HT1080 (cell line): ENCODE measurements around the gene ATAD3A. TPM values are rescaled to one million over a fixed set of nuclear protein-coding genes. Genes with fewer than 3 reads are reported as not detected.

Experiments
- DNase-seq: peaks from one replicate; pipeline ENCODE4 v3.0.0-alpha.2; 2015; ENCODE audit warnings: low read depth
- total RNA-seq: library from RNA; depleted of rRNA; stranded (reverse); fragments of >200 nt; shearing (Covaris generic); gene quantifications from 2 replicates; pipeline ENCODE4 v1.2.3, GENCODE V29; 2014; rRNA removed

The ATAD3A gene
- total RNA-seq, 1 experiment from 2014 or later: 93.9 TPM

DNA sequence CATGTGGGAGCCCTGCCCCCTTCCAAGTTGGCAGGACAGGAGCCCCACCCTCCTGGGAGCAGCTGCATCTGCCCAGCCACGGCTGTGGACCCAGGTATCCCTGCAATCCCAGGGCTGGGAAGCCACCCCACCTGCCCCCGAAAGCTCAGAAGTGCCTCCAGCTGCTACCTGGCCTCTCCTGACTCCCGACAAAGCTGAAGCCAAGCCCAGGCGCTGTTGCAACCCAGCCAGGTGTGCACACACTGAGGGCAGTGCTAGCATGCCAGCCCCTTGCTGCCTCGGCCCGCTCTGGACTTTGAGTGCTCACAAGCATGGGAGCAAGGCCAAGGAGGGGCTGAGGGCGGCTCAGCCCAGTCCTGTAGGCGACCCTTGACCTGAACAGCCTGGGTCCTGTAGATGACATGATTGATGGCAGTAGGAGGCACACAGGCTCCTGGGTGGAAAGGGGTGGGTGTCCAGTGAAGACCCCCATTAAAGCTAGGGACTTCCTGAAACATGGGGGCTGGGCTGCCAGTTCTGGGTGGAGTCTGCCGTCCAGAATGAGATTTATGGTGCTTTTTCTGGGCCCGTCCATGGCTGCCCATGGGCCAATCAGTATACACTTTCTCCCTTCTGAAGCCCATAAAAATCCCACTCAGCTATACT is 65.5 kb downstream of the ATAD3A start:
- no peak for DNase-seq

DNA sequence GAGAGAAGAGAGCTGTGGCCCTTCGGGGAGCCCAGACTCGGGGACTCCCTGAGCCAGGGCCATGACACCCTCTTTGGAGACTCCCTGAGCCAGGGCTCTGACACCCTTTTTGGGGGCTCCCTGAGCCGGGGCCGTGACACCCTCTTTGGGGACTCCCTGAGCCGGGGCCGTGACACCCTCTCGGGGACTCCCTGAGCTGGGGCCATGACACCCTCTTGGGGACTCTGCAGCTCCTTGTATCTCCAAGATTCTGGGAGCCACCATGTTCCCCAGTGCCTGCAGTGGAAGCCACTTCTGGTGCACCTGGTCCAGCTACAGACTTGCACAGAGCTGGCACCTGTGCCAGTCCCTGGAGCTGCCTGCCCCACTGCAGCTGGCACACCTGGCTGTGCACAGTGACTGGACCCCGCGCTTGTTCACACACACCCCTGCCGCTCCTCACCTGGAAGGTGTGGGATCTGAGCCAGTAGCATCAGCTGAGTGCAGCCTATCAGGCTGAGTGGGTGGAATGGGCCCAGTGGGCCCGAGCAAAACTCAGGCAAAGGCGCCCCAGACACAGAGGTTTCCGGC is 66.5 kb downstream of the ATAD3A start:
- DNase-seq: no peak

DNA sequence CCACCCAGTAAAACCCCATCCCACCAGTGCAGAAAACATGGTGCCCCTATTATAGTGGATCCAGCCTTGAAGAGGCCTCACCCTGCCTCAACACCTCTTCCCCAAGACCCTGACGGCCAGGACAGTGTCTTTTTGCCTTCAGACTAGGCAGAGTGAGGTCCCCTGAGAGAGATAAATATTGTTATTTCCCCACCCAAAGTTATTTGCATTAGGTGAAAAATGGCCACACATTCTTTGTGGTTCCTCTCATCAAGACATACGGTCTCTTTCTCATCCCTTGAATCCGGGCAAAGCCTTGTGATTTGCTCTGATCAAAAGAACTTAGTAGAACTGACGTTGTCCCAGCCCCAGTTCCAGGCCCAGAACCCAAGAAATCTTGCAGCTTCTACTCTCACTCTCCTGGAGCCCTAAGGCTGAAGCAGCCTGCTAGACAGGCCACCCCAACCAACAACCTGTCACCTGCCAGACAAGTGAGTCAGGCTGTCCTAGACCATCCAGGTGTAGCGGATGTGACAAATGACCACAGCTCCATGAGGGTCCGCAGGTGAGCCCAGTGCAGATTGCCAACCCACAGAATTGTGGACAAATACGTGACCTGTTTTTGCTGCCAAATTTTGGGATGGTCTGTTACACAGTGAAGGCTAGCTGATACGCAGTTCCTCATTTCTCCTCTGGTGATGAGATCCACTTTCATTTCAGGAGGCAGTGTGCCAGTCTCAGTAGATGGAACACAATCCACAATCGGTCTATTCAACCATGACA is 70.8 kb downstream of the ATAD3A start:
- no peak for DNase-seq

DNA sequence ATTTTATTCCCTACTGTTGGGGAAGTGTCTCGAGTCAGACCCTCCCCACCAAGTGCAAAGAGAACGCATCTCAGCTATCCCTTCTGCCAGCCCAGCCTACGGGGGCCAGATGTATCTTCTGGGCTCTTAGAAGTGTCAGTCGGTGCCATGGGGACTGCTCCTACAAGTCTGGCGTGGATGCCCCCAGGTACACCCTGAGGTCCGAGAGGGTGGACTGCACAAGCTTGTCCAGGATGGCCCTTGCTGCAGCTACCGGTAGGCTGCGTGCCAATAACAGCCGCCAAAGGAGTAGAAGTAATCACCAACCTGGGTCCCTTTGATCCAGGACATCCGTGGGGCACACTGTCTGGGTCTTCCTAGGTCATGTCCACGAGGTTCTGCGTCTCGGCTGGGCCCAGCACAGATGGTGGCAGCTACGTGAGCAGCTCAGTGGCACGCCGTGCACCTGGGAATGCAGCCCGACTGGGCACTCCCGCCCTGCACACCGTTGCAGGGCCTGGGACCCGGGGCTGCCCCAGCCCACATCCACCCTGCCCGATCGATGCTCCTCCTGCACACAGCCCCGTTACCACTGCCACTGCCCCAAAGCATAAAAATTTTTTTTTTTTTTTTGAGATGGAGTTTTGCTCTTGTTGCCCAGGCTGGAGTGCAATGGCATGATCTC is 71.5 kb downstream of the ATAD3A start:
- no peak for DNase-seq

Other genes with a start within 250 kb of the ATAD3A start
- gene UBE2J2, start 238.3 kb upstream of the ATAD3A start, total RNA-seq: 125 and 139 TPM in 2 replicates
- gene SCNN1D, start 231.7 kb upstream of the ATAD3A start, total RNA-seq: 0.20 and 0.59 TPM in 2 replicates
- 28.9 and 34.9 TPM in 2 replicates for gene ACAP3, start 204.2 kb upstream of the ATAD3A start, total RNA-seq
- gene PUSL1, start 203.6 kb upstream of the ATAD3A start, total RNA-seq: 42.0 and 43.9 TPM in 2 replicates
- gene INTS11, start 187.5 kb upstream of the ATAD3A start, total RNA-seq: 142 and 143 TPM in 2 replicates
- 36.8 and 55.0 TPM in 2 replicates for gene CPTP, start 187.4 kb upstream of the ATAD3A start, total RNA-seq
- 0.03 and 0.08 TPM in 2 replicates for gene TAS1R3, start 180.9 kb upstream of the ATAD3A start, total RNA-seq
- gene DVL1, start 162.7 kb upstream of the ATAD3A start, total RNA-seq: 113 and 118 TPM in 2 replicates
- 0.11 and 0.50 TPM in 2 replicates for gene MXRA8, start 153.6 kb upstream of the ATAD3A start, total RNA-seq
- gene AURKAIP1, start 137.0 kb upstream of the ATAD3A start, total RNA-seq: 318 and 349 TPM in 2 replicates
- gene CCNL2, start 112.8 kb upstream of the ATAD3A start, total RNA-seq: 74.6 and 96.1 TPM in 2 replicates
- 319 and 342 TPM in 2 replicates for gene MRPL20, start 104.9 kb upstream of the ATAD3A start, total RNA-seq
- not detected in 2 replicates for gene ANKRD65, start 90.9 kb upstream of the ATAD3A start, total RNA-seq
- 0.05 and 0.23 TPM in 2 replicates for gene VWA1, start 76.5 kb upstream of the ATAD3A start, total RNA-seq
- 0.03 TPM in 1 of 2 replicates, not detected in the other for gene ATAD3C, start 62.5 kb upstream of the ATAD3A start, total RNA-seq
- gene ATAD3B, start 40.4 kb upstream of the ATAD3A start, total RNA-seq: 57.0 and 59.0 TPM in 2 replicates
- 3.1 TPM in 1 of 2 replicates, not detected in the other for gene TMEM240, start 28.5 kb downstream of the ATAD3A start, total RNA-seq
- gene SSU72, start 62.7 kb downstream of the ATAD3A start, total RNA-seq: 69.6 and 99.4 TPM in 2 replicates
- gene FNDC10, start 88.0 kb downstream of the ATAD3A start, total RNA-seq: 0.20 and 0.66 TPM in 2 replicates
- gene MIB2, start 103.3 kb downstream of the ATAD3A start, total RNA-seq: 11.0 and 12.6 TPM in 2 replicates
- not detected in 2 replicates for gene MMP23B, start 120.0 kb downstream of the ATAD3A start, total RNA-seq
- gene CDK11B, start 146.8 kb downstream of the ATAD3A start, total RNA-seq: 19.3 and 21.9 TPM in 2 replicates
- gene SLC35E2B, start 180.6 kb downstream of the ATAD3A start, total RNA-seq: 13.7 and 18.1 TPM in 2 replicates
- 11.8 and 13.4 TPM in 2 replicates for gene CDK11A, start 212.2 kb downstream of the ATAD3A start, total RNA-seq